A549 (cell line): Measurements from ENCODE around the gene CTNND2. TPM values are rescaled to one million over a fixed set of nuclear protein-coding genes. Genes with fewer than 3 reads are reported as not detected.

Source experiments
- ATAC-seq, 2 experiments: fragments of 200-7000 bp in 1 of 2; fragments of >200 bp in 1 of 2; cut with Nextera tagmentation in 1 of 2; cut with Tn5 transposase in 1 of 2; 3 replicates each; pipeline versions ENCODE4 v1.8.0 to v1.9.1; 2018 to 2020; ENCODE audit warnings: mild to moderate bottlenecking in 1 of 2, moderate library complexity in 1 of 2
- CTCF ChIA-PET: fragments of 300-600 bp; sonication (Branson Sonifier 250); formaldehyde crosslinking; extraction: SDS; loops from one replicate; lab custom pipeline; 2021; ENCODE audit warnings: antibody characterized with exemption, inconsistent platforms; lab: Yijun Ruan, JAX
- POLR2A ChIA-PET: fragments of 350-600 bp; formaldehyde crosslinking; extraction: SDS; loops from one replicate; lab custom pipeline; 2021; ENCODE audit warnings: antibody characterized with exemption, inconsistent platforms; lab: Yijun Ruan, JAX
- DNase-seq, 2 experiments: peaks; one replicate each; pipeline versions ENCODE4 v3.0.0 to v3.0.0-alpha.2; 2011 to 2016; ENCODE audit warnings: low read depth in 1 of 2, low spot score in 1 of 2
- FAIRE-seq: peaks from 2 replicates; lab custom pipeline; 2011; peaks lifted over from hg19 to GRCh38; lab: Jason Lieb, UNC
- H3K27ac ChIP-seq, 2 experiments: fragments of >200 bp; sonication (Bioruptor Twin); formaldehyde crosslinking; 3 replicates each; pipeline ENCODE4 v1.5.1; 2016 to 2017
- H3K4me1 ChIP-seq: fragments of >200 bp; sonication (Bioruptor Twin); formaldehyde crosslinking; 3 replicates; pipeline ENCODE4 v1.6.1; 2016
- H3K4me2 ChIP-seq: fragments of >200 bp; sonication (Bioruptor Twin); formaldehyde crosslinking; 3 replicates; pipeline ENCODE4 v1.6.1; 2016
- H3K4me3 ChIP-seq: fragments of >200 bp; sonication (Bioruptor Twin); formaldehyde crosslinking; 3 replicates; pipeline ENCODE4 v1.5.1; 2016
- H3K9me3 ChIP-seq: fragments of >200 bp; sonication (Bioruptor Twin); formaldehyde crosslinking; 3 replicates; pipeline ENCODE4 v1.6.1; 2016
- BHLHE40 ChIP-seq: IDR thresholded peaks from 2 replicates; pipeline ENCODE4 v1.6.1; 2012; ENCODE audit warnings: low read depth, low read length, inconsistent platforms
- CBX8 ChIP-seq: fragments of 200-600 bp; sonication (generic); IDR thresholded peaks from 2 replicates; pipeline ENCODE4 v1.6.1; 2016
- ESRRA ChIP-seq: fragments of 150-350 bp; IDR thresholded peaks from 2 replicates; pipeline ENCODE4 v1.6.1; 2014; ENCODE audit warnings: mild to moderate bottlenecking, low read length, borderline replicate concordance
- FOSL2 ChIP-seq, 2 experiments: fragments of 450-650 bp in 1 of 2; fragments of >200 bp in 1 of 2; sonication (Bioruptor Twin) in 1 of 2; formaldehyde crosslinking; IDR thresholded peaks; 2 replicates each; pipeline versions ENCODE4 v1.5.0 to v1.6.1; 2016 to 2020; ENCODE audit warnings: mild to moderate bottlenecking in 1 of 2, moderate library complexity in 1 of 2
- FOXS1 ChIP-seq: fragments of 250-450 bp; sonication (Bioruptor Pico); IDR thresholded peaks from 2 replicates; pipeline ENCODE4 v1.5.0; 2020; ENCODE audit warnings: mild to moderate bottlenecking, moderate library complexity
- GATA3 ChIP-seq: IDR thresholded peaks from 2 replicates; pipeline ENCODE4 v1.6.1; 2012; ENCODE audit warnings: borderline replicate concordance
- HOXA7 ChIP-seq: fragments of 250-450 bp; sonication (Bioruptor Pico); IDR thresholded peaks from 2 replicates; pipeline ENCODE4 v1.5.0; 2020; ENCODE audit warnings: mild to moderate bottlenecking, moderate library complexity
- HOXB13 ChIP-seq: fragments of 250-450 bp; sonication (Bioruptor Pico); IDR thresholded peaks from 2 replicates; pipeline ENCODE4 v1.5.0; 2020; ENCODE audit warnings: low read depth, mild to moderate bottlenecking, moderate library complexity
- MAFK ChIP-seq: fragments of 450-650 bp; IDR thresholded peaks from 2 replicates; pipeline ENCODE4 v1.6.1; 2014; ENCODE audit not compliant: partially characterized antibody
- NPAS2 ChIP-seq: fragments of 250-450 bp; sonication (Bioruptor Pico); IDR thresholded peaks from 2 replicates; pipeline ENCODE4 v1.8.0; 2022; ENCODE audit warnings: mild to moderate bottlenecking, moderate library complexity, borderline replicate concordance
- NR3C1 ChIP-seq: fragments of >200 bp; sonication (Bioruptor Twin); formaldehyde crosslinking; IDR thresholded peaks from 3 replicates; pipeline ENCODE4 v1.6.1; 2017
- POLR2A ChIP-seq: IDR thresholded peaks from 2 replicates; pipeline ENCODE4 v1.6.1; 2012; ENCODE audit warnings: mild to moderate bottlenecking, low read length
- POLR2AphosphoS2 ChIP-seq: conservative IDR thresholded peaks from 2 replicates; pipeline ENCODE4 v1.6.1; 2012; ENCODE audit warnings: low read length, improper control_type of control experiment, inconsistent platforms
- RAD21 ChIP-seq, 2 experiments: fragments of >200 bp in 1 of 2; sonication (Bioruptor Twin) in 1 of 2; formaldehyde crosslinking in 1 of 2; IDR thresholded peaks in 1 of 2; conservative IDR thresholded peaks in 1 of 2; 2 replicates in 1 of 2; 3 replicates in 1 of 2; pipeline ENCODE4 v1.6.1; 2012 to 2018; ENCODE audit warnings: inconsistent platforms in 1 of 2
- RNF2 ChIP-seq: fragments of 200-600 bp; sonication (generic); IDR thresholded peaks from 2 replicates; pipeline ENCODE4 v1.6.1; 2016; ENCODE audit warnings: low read depth, mild to moderate bottlenecking, antibody characterized with exemption, moderate library complexity, borderline replicate concordance
- SMC3 ChIP-seq: fragments of >200 bp; sonication (Bioruptor Twin); formaldehyde crosslinking; IDR thresholded peaks from 3 replicates; pipeline ENCODE4 v1.6.1; 2018; ENCODE audit warnings: inconsistent platforms
- SREBF2 ChIP-seq: fragments of 450-650 bp; IDR thresholded peaks from 2 replicates; pipeline ENCODE4 v1.6.1; 2014; ENCODE audit warnings: mild to moderate bottlenecking, moderate library complexity
- TFCP2L1 ChIP-seq: fragments of 250-450 bp; sonication (Bioruptor Pico); IDR thresholded peaks from 2 replicates; pipeline ENCODE4 v1.5.0; 2021; ENCODE audit warnings: mild to moderate bottlenecking
- ZC3H11A ChIP-seq: fragments of 450-650 bp; IDR thresholded peaks from 2 replicates; pipeline ENCODE4 v1.6.1; 2014; ENCODE audit warnings: antibody characterized with exemption, mild to moderate bottlenecking
- ZSCAN20 ChIP-seq: fragments of 250-450 bp; sonication (Bioruptor Pico); IDR thresholded peaks from 2 replicates; pipeline ENCODE4 v1.8.0; 2022; ENCODE audit warnings: mild to moderate bottlenecking, moderate library complexity
- WGBS: methylation state at CpG from one replicate; pipeline ENCODE4 v1.1.6; 2017; ENCODE audit errors: missing lambda C conversion rate; 5-methylcytosine and 5-hydroxymethylcytosine counted together
- polyA plus RNA-seq, 4 experiments: library from polyadenylated mRNA; depleted of rRNA in 3 of 4; stranded (reverse); fragments of >200 nt; fragmentation: RNase III in 1 of 4; extraction: RNeasy Plus Mini Kit Qiagen cat#74134 plus additional on column Dnase treatment in 1 of 4; gene quantifications; 2 replicates in 3 of 4; 3 replicates in 1 of 4; pipeline ENCODE4 v1.2.3, GENCODE V29; 2011 to 2017
- TF ChIP-seq, protein P1 (sequence below): fragments of >200 bp; sonication (Bioruptor Twin); formaldehyde crosslinking; IDR thresholded peaks from 3 replicates; pipeline ENCODE4 v1.6.1; 2016
- TF ChIP-seq, protein P2 (sequence below): IDR thresholded peaks from 2 replicates; pipeline ENCODE4 v1.6.1; 2012

CTNND2 gene
- polyA plus RNA-seq, 2 of the 4 experiments (the other 2 are of a cell fraction) = not detected

DNA sequence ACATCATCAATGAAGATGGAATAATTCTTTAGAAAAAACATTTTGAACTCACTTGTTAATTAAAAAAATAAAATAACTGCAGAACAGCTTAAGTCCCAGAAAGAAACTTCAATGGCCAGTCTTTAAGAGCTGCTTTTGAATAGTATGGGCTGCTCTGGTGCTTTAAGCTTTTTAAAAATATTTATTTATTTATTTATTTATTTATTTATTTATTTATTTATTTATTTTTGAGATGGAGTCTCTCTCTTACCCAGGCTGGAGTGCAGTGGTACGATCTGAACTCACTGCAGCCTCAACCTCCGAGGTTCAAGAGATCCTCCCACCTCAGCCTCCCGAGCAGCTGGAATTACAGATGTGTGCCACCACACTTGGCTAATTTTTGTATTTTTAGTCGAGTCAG lies 626.9 kb downstream of the CTNND2 start:
- Histone ChIP-seq H3K4me2 (no peak overlapping the region), H3K4me3 (no peak overlapping the region), H3K4me1 (no peaks in the 10 kb centered on the region), H3K9me3 (no peaks in the 10 kb centered on the region), H3K27ac (no peak overlapping the region)
- TF ChIP-seq ZC3H11A (no peak), NPAS2 (CRISPR knock-in tag) (no peak), RAD21 (conservative IDR thresholded peaks at IDR 0.05 in 1 of 2, IDR thresholded peaks at IDR 0.05 in 1 of 2) (no peak), BHLHE40 (no peak), MAFK (no peak), SMC3 (no peak), FOSL2 (IDR thresholded peaks at IDR 0.05) (no peak), FOSL2 (CRISPR knock-in tag; IDR thresholded peaks at IDR 0.05) (no peak), HOXA7 (no peak), RNF2 (no peak), POLR2A (no peak), SREBF2 (no peak), HOXB13 (CRISPR knock-in tag) (no peak), FOXS1 (CRISPR knock-in tag) (no peak), ZSCAN20 (CRISPR knock-in tag) (no peak), TFCP2L1 (CRISPR knock-in tag) (no peak), ESRRA (no peak)
- TF ChIP-seq, protein P1, sequence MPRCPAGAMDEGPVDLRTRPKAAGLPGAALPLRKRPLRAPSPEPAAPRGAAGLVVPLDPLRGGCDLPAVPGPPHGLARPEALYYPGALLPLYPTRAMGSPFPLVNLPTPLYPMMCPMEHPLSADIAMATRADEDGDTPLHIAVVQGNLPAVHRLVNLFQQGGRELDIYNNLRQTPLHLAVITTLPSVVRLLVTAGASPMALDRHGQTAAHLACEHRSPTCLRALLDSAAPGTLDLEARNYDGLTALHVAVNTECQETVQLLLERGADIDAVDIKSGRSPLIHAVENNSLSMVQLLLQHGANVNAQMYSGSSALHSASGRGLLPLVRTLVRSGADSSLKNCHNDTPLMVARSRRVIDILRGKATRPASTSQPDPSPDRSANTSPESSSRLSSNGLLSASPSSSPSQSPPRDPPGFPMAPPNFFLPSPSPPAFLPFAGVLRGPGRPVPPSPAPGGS = no peak
- TF ChIP-seq, protein P2, sequence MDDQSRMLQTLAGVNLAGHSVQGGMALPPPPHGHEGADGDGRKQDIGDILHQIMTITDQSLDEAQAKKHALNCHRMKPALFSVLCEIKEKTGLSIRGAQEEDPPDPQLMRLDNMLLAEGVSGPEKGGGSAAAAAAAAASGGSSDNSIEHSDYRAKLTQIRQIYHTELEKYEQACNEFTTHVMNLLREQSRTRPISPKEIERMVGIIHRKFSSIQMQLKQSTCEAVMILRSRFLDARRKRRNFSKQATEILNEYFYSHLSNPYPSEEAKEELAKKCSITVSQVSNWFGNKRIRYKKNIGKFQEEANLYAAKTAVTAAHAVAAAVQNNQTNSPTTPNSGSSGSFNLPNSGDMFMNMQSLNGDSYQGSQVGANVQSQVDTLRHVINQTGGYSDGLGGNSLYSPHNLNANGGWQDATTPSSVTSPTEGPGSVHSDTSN = no peak
- DNase-seq (no peak), ATAC-seq (no peak), FAIRE-seq (no peak)
- CTCF ChIA-PET = interaction anchor here (1.7 kb wide), 1 partner anchor 11 kb away, joined by 5 read pairs; no protein-coding TSS in a partner anchor
- WGBS = 14% methylated on average over 4 of the region's 4 CpGs
- POLR2A ChIA-PET = no interaction called here

DNA sequence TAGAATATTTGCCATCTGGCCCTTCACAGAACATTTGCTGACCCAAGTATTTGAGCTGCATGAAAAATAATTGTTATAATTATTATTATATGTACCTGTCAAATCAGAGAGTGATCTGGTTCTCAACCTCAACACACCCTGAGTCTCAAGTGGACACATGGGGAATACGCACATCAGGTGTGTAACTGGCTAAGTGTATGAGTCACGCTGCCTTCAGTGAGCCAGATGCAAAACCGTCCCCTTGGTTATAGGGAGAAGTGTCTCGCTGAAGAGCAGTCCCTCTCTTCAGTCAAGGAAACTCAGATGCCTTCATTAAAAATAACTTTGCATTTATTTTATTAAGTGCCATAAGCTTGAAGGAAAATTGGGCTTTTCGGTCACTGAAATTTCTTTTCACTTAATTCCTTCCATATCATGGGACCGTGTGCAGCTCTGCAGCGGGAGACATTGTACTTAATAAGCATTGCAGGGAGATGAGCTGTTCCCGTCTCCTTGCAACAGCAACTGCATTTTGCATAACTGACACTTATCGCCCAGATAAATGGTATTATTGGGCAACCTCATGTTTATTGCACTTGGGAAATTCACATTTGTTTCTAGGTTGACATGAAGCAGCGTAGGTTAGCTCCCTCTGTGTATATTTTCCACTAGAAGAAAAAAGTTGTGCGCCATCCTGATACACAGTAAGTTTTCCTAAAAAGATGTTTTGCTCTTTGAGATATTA lies 630.9 kb downstream of the CTNND2 start:
- CTCF ChIA-PET = no interaction called here

More for the DNA sequence above, 630.9 kb downstream of the CTNND2 start:
- FAIRE-seq (no peak), DNase-seq (no peak), ATAC-seq (no peak)
- no peaks in the 10 kb centered on the region for H3K9me3 ChIP-seq
- H3K4me1 ChIP-seq = no peaks in the 10 kb centered on the region
- H3K4me2 ChIP-seq = no peak overlapping the region
- TF ChIP-seq NR3C1 = no peak
- no peak for TF ChIP-seq CBX8
- TF ChIP-seq ESRRA = no peak
- TF ChIP-seq POLR2AphosphoS2 = no peak
- TF ChIP-seq, protein P1 = no peak
- TF ChIP-seq GATA3 = no peak
- TF ChIP-seq ZSCAN20 (CRISPR knock-in tag) = no peak
- no peak overlapping the region for H3K27ac ChIP-seq
- H3K4me3 ChIP-seq = no peak overlapping the region
- POLR2A ChIA-PET = no interaction called here
- 10% methylated on average over 11 of the region's 11 CpGs for WGBS
